Midbrain (tissue), 1 donor: ENCODE measurements around the gene GKN2.
A peak's percentile ranks its signal among the peaks of the same experiment; 100 is the strongest.

Experiments
- DNase-seq: peaks from one replicate; lab custom pipeline; 2025; lab: John Stamatoyannopoulos, UW

The GKN2 gene, protein sequence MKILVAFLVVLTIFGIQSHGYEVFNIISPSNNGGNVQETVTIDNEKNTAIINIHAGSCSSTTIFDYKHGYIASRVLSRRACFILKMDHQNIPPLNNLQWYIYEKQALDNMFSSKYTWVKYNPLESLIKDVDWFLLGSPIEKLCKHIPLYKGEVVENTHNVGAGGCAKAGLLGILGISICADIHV

DNA sequence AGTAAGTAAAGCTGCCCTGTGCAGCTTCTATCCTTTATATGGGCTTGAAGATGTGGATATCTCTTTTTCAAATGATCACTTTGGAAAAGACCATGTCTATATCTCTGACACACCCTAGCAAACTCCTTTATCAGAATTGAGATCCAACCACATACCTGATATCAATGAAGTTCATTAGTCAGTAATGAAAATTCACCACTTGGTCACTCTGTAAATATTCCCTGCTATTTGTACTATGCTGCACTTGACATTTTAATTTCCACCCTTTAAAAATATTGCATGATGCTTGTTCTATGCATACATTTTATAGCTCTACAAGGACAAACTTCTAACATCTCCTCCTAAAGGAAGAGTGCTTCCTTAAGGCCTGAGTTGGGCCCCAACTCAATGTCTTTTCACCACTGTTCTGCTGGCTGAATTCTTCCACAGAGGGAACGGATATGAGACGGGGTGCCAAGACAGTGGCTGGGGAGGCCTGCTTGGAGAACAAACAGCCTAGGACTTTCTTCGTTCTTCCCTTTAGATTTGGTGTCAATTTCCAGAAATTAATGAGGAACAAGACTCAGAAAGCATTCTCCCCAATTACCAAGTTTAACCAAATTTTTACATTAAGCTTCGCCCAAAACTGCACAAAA lies at the start of gene GKN2:
Gene GKN2, minus strand, starts transcription at position 7 of the 635 bp plus-strand sequence. CDS start 32 bp downstream, outside the sequence.
- no peak for DNase-seq

DNA sequence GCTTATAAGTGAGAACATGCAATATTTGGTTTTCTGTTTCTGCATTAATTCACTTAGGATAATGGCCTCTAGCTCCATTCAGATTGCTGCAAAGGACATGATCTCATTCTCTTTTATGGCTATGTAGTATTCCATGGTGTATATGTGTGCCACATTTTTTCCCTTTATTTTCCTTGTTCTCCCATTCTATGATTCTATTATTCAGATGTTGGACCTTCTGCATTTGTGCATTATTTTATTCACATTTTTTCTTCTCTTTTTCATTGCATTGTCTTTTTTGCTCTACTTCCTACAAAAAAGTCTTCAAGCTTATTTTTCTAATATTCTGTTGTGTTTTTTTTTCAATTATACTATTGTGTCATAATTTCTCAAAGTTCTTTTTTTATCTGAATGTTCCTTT lies 49.2 kb upstream of the GKN2 start:
- DNase-seq: no peak

DNA sequence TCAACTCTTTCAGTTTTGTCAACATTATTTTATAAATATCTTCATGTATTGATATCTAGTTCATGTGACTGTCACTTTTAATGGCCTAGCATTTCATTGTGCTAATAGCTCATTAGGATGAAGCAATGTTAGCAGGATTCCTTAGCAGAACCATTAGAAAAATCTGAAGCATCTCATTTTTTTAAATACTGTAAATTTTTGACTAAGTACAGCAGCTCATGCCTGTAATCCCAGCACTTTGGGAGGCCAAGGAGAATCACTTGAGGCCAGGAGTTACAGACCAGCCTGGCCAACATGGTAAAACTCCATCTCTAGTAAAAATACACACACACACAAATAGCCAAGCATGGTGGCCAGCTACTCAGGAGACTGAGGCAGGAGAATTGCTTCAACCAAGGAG lies 44.7 kb upstream of the GKN2 start:
- no peak for DNase-seq

DNA sequence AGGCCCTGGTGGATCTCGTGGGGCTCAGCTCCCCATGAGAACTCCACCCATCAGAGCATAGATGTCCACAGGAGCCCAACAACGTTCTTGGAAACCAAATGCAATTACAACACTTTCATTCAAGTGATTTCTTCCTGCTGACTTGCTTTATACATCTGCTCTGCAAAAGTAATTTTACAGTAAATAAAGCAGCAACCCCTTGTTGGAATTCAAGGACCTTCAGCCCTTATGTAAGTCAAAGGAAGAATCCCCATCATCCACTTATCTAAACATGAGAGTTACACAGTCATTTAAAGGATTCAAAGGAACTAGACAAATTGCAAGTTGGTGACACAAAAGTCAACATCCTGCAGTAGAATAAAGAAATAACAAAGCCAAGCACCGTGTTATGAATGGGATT lies 43.2 kb upstream of the GKN2 start:
- no peak for DNase-seq

DNA sequence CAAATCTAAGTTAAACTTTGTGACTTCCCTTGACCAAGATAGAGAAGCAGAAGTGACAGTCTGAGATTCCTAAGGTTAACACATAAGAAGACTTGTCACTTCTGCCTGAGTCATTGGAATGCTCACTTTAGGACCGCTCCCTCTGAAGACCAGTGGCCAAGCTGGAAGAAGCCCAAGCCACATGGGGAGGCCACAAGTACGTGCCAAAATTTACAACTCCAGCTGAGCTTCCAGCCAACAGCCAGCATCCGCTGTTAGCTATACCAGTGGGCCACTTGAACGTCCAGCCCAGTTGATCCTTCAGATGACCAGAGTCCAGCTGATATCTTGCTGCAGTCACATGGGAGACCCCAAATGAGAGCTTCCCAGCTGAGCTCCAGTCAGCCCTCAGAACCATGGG lies 42.2 kb upstream of the GKN2 start:
- no peak for DNase-seq

DNA sequence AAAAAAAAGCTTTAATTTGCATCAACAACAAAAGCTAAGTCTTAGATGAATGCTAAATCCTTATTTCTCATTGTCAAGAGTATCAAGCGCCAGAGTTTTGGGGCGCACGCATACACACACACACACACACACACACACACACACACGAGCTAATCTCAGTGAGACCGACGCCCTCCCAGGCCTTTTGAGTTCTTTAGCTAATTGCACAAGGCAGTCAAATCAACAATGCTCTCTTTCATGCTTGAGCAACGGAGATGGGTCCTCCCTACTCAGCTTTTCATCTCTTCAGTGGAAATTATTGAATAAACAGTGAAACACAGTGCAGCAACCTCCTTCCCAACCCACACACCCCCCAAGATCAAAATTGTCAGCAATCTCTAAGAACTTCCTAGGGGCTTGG lies 41.0 kb upstream of the GKN2 start:
- DNase-seq: no peak

DNA sequence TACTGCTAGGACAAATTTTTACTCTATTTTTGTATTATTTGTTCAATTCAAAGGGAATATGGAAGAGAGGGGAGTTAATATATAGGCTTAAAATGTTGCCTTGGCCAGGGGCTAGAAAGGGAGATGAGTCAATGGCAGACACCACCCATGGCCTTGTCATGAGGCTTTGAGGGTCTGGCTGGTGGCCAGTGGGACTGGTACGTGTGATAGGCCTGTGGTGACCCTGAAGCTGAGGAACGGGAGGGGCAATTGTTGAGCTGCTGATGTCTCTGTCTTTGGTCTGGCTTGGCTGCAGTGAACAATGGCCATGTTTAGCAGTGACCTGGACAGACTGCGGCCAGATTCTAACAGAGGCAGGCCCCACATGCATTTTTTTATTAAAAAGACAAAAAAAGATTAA lies 40.2 kb upstream of the GKN2 start:
- no peak for DNase-seq

DNA sequence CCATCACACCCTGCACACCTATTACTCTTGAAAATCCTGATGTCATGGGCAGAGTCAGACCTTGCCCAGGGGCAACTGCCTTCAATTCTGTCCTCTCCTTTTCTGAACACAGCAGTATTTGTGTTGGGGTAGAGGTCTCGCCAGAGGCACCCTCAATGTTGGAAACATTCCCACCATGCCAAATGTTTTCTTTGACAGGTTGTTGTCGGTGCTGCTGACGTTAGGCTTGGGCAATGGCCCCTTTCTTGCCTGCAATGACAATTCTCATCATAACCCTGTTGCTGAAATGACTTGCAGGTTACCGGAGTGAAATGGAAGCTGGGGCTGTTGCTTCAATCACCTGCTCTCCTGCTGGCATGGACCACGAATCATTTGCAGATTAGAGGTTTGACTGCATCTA lies 39.6 kb upstream of the GKN2 start:
- no peak for DNase-seq

DNA sequence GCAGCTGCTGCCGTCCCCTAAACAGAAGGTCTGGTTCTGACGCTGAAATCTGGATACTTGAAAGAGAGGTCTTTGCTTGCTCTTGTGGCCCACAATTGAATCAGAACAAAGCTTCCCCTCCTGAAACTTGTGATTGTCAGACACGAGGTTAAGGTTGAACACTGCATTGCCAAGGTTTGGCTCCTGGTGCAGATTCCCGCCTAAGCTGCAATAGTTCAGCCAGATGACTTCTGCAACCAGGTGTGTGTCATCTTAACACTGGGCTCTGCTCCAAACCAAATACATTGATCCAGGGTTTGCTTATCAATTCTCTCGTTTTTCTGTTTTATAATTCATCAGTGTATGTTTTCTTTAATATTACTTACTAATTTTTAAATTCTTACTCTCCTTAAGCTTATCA lies 36.3 kb upstream of the GKN2 start:
- no peak for DNase-seq

DNA sequence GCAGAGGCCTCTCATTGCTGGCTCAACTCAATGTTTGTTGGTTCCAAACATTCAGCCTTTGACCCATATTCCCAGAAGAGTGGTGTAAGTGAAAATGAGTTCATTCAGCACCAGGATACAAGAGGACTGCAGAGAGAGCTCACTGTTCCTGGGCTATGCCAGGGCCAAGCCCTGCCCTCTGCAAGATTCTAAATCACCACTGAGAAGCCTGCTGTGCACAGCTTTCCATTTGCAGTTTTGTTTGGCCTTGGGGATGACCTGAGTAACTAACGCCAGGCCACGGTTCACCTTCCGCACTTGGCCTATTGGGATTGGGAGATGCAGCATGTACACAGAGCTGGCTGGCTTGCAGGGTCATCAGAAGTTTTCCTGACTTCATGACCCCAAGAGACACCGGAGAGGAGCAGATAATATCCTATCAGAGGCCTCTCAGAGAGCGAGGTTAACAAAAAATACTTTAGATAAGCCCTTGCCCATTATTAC lies 34.4 kb upstream of the GKN2 start:
- DNase-seq: peak; percentile 7

DNA sequence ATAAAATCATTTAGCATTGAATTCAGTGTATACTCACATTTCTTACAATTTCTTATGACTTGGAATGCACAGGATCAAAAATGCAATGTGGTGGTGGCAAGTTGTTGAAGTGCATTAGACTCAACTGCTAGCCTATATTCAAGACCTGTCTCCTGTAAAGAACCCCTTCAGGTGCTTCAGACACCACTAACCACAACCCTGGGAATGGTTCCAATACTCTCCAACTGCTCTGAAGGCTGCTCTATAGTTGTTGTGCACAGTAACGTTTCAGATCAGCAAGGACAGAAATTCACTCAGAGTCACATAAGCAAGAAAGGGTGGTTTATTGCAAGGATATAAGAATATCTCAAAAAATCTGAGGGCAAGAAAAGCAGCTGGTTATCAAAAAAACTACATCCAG lies 28.3 kb upstream of the GKN2 start:
- DNase-seq: no peak

DNA sequence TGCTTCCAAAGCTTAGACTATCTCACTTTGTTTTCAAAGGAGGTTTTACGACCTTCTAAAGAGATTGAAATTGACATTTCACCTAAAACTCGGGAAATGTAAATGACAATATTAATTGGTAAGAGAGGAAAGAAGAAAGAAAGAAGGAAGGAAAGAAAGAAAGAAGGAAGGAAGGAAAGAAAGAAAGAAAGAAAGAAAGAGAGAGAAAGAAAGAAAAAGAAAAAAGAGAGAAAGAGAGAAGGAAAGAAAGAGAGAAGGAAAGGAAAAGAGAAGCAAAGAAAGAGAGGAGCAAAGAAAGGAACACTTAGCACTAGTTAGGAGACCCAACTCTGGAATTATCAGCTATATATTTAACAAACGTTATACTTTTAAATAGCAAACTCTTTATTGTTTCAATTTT lies 25.4 kb upstream of the GKN2 start:
- DNase-seq: no peak

DNA sequence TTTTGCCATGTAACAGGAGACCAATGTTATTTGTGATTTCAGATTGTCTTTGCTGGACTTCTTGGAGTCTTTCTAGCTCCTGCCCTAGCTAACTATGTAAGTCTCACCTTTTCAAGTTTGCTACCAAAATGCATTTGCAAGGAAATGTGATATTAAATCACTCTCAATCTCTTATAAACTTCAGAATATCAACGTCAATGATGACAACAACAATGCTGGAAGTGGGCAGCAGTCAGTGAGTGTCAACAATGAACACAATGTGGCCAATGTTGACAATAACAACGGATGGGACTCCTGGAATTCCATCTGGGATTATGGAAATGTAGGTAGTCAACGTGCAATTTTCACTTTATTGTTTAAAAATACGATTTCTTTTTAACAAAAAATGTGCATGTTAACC lies 24.8 kb upstream of the GKN2 start:
- DNase-seq: no peak

DNA sequence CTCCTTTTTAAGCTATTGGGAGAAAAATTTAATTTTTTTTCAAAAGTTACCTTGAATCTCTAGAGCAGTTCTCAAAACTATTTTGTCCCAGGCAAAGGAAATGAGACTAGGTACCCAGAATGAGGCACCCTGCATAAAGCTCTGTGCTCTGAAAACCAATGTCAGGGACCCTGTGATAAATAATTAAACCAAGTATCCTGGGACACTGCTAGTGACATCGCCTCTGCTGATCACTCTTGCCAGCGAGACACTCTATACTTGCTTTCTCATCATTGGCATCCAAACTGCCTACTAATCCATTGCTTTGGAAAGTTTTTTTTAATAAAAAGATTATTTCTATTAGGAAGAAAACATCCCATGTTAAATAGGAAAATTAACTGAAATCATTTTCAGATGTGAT lies 23.2 kb upstream of the GKN2 start:
- no peak for DNase-seq

DNA sequence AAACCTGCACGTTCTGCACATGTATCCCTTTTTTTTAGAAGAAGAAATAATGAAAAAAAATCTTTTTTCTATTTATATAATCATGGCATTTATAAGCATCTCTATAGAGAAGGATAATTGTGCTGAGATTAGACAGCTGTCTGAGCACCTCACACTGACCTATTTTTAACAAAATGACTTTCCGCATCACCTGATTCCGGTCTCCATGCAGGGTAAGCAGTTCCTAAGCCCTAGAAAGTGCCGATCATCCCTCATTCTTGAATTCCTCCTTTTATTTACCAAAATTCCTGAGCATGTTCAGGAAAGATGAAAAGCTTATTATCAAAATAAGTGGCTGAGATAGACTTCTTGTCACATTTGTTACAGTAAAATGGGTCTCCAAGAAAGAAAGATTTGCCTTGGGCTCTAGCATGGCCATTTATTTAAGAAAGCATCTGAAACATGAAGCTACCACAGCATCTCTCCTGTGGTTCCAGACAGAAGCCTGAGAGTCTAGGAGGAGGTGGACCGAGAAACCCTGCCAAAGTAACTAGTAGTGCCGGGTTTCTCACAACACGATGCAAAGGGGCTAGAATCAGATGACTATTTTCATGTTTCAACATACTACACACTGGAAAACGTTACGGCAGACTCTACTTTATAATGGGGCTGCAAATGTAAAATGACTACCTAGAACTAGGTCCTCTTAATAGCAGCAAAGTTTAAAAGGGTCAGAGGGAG lies 22.4 kb upstream of the GKN2 start:
- DNase-seq: no peak

DNA sequence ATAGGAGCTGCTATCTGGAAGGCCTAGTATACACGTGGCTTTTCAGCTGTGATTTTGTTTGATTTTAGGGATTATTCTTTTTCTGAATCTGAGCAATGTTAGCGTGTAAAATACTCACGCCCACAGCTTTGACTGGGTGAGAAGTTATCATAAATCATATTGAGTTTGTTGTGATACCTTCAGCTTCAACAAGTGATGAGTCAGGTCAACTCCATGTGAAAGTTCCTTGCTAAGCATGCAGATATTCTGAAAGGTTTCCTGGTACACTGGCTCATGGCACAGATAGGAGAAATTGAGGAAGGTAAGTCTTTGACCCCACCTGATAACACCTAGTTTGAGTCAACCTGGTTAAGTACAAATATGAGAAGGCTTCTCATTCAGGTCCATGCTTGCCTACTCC lies 21.6 kb upstream of the GKN2 start, which contains the start of gene GKN1:
Gene GKN1, plus strand, starts transcription at position 386 of the 400 bp plus-strand sequence. CDS start 42 bp downstream, outside the sequence.
- DNase-seq: no peak

DNA sequence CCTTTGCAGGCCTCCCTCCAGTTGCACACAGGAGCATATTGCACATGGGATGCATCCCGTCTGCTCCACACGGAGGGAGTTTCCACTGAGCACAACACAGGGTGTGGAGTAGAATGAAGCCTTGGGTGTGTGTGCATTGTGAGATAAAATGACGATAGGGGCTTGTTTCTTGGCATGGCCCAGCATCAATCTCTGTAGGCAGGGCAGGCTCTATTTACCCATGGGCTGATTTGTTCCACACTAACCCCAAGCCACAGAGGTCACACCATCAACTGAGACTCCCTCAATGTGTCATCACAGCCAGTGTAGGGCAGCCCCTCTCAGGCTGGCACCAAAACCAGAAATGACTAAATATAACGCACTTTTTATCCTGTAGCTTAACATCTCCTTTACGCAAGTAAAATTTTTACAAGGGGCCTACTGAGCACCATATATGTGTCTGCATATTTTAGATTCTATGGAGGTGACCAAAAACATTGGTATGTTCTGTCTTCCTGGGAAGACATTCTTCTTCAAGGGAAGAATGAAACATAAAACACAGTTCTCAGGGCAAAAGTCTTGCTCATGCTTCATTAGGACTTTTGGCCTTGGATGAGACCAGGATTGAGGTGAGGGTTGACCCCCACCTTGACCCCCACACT lies 19.0 kb upstream of the GKN2 start:
- no peak for DNase-seq

DNA sequence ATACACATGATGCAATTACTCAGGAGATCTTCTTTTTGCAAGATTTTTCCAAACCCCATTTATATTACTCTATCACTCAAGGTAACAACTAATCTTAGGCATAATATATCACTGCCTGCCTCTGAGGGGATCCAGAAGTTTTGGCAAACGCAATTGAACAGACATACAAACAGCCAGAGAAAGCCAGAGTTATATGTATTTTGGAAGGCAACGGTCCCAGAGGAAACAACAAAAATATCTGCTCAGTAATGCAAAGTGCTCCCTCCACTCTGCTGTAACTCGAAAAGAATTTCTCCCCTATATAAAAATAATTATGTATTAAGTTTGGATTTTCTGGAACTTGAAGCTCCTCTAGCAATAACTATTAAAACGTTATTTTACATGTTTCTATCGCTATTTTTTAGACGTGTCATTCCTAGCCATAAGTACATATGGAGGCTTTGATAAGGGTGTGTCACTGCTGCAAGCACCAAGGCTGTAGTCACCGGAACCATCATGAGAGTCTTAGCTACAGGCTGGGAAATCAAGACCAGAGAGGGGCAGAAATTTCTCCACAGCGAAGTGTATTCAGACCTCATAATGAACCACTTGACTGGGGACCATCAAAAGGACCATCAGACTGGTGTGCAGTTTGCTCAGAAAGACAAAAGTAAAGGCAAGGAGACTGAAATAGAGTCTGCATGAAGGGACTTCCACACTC lies 18.0 kb upstream of the GKN2 start:
- DNase-seq: no peak

DNA sequence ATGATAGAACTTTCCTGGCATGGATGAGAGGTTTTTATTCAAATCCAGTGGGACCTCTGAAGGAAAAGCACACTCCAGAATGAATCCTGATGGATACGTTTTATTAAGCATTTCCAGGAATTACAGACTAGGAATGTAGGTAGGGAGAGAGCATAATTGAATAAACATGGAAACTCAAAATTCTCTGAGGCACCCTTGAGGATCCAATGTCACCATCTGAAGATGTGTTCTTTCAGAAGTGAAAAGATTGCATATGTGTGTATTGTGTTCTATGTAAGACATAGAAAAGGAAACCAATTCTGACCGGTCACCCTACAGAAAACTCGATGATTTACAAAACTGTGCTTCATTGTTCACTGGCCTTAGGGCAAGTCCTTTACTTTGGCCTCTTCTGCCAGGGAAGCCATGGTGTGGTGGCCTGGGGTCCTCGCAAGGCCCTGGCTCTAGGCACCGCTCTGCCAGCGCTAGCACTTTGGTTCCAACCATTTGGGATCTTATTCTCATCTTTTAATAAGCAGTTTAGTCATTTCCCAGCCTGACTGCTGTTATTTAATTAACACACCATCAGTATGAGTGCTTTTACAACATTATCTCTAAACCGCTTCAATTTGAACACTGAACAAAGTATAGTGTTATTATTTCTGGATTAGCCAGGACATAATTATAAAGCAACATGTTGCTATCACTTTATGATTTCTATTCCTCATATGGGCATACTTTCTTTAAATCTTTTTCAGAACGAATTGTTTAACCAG lies 17.2 kb upstream of the GKN2 start:
- DNase-seq: no peak

DNA sequence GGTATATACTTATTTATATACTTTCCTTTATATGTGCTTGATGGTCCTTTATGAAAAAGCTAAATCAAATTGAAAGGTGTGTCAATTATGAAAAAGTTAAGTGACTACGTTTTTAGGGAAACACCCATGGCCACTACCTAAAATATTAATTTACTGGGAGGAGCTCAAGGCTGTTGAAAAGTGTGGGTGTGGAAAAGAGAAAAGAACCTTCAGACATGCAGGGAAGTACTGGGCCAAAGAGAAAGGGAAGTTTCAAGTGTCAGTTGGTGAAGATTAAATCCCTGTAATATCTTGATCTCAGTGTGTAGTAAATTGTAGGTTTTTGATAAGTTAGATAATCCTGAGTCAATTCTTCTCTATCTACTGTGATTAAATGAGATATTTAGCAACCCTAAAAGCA lies 15.5 kb upstream of the GKN2 start:
- no peak for DNase-seq

DNA sequence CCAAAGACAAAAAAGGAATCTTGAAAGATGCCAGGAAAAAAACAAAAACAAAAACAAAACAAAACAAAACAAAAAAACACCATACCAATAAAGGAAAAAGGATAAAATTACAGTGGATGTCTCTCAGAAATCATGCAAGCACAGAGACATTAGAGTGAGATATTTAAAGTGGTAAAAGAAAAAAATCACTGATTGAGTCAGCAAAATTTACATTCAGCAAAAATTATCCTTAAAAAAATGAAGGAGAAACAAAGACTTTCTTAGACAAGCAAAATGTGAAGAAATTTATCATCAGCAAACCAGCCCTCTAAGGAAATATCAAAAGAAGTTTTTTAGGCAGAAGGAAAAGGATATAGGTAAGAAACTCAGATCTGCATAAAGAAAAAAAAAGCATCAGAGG lies 11.6 kb upstream of the GKN2 start:
- no peak for DNase-seq
